GM18511 (cell line): ENCODE results near the gene IQSEC3.
"Not testable (repeated sequence)": the region's sequence is repeated elsewhere in the genome, so short reads cannot be mapped to it uniquely, and the experiment has no call there.

ENCODE experiments used
- ATAC-seq: cut with Tn5 transposase; IDR thresholded peaks from one replicate; pipeline ENCODE4 v1.9.1; 2021; ENCODE audit warnings: mild to moderate bottlenecking, moderate library complexity; ENCODE audit not compliant: unreplicated experiment

The IQSEC3 gene

GRCh38 chr12:109872-110271, 43.3 kb downstream of the IQSEC3 start:
- no peak for ATAC-seq

- ATAC-seq = no peak
These were observed 45.3 kb downstream of the IQSEC3 start for GRCh38 chr12:111699-112493.

- ATAC-seq = no peak
These were observed 46.8 kb downstream of the IQSEC3 start for GRCh38 chr12:113347-113746.

DNA sequence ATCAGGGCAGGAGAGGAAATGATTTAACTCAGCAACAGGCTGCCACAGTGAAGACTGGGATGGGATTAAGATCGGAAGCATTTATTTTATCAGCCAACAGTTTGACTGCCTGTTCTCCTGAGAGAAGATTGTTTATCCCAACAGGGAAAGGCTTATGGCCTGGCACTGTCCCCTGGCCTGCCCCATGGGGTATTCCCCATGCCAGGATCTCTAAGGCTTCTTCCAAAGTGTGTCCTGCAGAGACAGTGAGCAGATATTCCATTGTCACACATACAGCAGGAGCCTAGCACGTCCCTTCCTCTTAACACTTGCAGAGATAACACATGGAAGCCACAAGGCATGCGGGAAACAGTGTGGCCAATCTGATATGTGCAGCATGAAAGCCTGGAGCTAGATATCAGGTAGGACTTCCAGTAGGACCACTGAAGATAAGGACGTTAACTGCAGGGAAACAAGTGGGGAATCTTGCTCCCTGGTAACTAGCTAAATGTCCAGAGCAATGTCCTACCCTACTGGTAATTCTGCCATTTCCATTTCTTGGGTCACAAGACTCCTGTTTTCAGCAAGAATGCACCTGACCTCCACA, 48.2 kb downstream of the IQSEC3 start:
- no peak for ATAC-seq

- no peak for ATAC-seq
These were observed 49.0 kb downstream of the IQSEC3 start for GRCh38 chr12:115518-115917.

- ATAC-seq = no peak
These were observed 49.7 kb downstream of the IQSEC3 start for GRCh38 chr12:115960-116915.

DNA sequence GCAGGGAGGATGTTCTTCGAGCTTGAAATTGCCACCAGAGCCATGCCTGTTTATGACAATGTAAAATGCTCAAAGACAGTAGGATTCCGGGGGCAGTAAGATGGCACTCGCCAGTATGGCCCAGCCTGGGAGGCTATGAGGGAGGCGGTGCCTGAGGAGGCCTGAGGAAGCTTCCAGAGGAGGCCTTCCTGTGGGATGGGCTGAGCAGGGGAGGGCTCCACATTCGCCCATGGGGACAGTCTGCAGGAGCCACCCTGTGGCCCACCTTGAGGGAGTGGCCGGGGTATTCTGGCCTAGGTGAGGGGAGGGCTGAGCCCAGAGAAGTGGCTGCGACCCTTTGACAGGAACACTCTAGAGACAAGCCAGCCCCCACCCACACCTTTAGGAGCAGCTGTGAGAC, 50.7 kb downstream of the IQSEC3 start:
- no peak for ATAC-seq

DNA sequence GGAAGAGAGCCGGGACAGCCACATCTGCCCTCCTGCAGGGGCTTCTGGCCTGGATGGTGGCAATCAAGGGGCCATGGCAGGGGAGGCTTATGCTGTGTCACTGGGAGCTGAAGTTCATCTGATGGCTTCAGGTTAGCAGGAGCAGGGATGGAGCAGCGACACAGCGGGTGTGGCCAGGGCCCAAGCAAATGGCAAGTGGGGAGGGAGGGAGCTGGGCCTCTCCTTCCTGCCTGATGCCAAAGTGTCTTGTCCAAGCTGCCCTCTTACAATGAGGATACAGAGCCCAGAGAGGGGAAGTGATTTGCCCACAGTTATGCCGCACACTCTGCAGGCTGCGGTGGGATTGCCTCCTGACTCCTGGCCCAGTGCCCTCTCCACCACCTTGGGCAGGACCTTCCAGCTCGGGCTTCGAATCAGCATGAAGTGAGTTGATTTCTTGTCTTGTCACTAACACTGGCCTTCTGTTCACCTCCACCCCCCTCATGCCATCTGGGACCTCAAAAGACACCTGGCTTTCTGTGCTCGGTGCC, 51.3 kb downstream of the IQSEC3 start:
- no peak for ATAC-seq

DNA sequence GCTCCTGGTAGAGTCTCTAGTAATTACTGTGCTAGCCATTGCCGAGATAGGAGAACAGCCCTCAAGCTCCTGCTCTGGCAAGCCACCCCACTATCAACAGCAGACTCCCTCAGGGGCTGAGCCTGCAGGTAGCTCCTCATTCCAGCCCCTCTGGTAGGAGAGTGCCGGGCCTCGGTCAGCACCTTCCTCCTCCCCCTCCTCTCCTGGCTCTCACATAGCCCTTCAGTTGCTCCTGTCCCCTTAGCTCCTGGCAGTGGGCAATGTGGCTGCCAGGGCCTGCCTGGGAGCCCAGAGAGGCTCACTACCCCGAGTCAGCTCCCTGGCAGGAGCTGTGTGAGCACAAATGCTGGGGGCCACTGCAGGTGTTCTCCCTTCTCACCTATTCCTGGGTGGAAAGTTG, 52.0 kb downstream of the IQSEC3 start:
- ATAC-seq = no peak

DNA sequence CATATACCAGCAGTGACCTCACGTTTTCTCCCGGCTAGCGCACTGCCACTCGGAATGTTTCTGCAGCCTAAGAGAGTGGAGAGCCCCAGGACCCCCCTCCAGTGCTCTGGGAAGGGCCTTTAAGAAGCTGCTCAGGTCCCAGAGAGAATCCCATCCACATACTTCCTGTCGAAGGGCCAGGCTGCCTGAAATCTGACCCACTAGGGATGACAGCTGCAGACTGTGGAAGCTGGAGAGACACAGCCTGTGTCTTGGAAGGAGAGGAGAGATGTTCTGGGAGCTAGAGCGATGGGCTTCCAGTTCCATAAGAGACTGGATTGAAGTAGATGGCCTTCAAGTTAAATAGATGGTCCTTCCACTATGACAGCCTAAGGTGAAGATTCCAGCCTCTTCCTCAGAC, 54.4 kb downstream of the IQSEC3 start:
- ATAC-seq = no peak

DNA sequence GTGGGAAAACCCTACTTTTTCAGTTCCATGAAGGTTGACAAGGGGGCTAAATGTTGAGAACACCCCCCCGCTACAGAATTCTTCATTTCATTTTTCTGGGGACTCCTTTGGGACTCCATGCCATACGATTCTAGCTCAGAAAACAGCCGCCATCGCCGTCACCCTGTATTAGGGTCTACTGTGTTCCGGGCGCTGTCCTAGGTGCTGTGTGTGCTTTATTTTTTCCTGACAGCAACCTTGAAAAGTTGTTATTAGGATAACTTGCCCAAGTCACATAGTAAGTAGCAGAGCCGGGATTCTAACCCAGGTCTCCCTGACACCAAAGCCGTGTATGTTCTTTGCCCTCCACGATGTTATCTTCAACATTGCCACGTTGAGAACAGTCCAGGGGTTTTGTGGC, 55.1 kb downstream of the IQSEC3 start:
- ATAC-seq = no peak

- ATAC-seq = no peak
These were observed 58.5 kb downstream of the IQSEC3 start for GRCh38 chr12:125075-125474.

- ATAC-seq = no peak
These were observed 59.0 kb downstream of the IQSEC3 start for GRCh38 chr12:125566-125965.

DNA sequence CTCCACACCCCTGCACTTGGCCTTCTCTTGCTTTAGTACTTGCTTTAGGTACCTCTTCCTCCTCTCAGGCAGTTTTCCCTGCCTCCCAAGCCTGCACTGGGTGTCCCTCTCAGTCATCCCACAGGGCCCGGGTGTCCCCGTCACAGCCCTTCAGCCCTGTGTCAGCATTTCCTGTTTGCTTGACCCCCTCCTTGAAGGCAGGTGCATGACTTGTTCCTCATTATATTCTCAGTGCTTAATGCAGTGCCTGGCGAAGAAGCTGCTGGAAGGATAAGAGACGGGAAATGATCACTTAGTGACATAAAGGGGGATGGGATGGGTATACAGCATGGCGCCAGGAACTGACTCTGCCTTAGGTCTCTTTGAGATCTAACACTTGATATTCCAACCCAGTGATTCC, 61.5 kb downstream of the IQSEC3 start:
- no peak for ATAC-seq

- no peak for ATAC-seq
These were observed 62.4 kb downstream of the IQSEC3 start for GRCh38 chr12:129001-129400.

- no peak for ATAC-seq
These were observed 64.0 kb downstream of the IQSEC3 start for GRCh38 chr12:130519-130918.

- ATAC-seq = no peak
These were observed 64.4 kb downstream of the IQSEC3 start for GRCh38 chr12:131008-131407.

GRCh38 chr12:131732-132495, 65.3 kb downstream of the IQSEC3 start:
- no peak for ATAC-seq

GRCh38 chr12:133616-134232, 67.2 kb downstream of the IQSEC3 start:
- not testable (repeated sequence) for ATAC-seq

DNA sequence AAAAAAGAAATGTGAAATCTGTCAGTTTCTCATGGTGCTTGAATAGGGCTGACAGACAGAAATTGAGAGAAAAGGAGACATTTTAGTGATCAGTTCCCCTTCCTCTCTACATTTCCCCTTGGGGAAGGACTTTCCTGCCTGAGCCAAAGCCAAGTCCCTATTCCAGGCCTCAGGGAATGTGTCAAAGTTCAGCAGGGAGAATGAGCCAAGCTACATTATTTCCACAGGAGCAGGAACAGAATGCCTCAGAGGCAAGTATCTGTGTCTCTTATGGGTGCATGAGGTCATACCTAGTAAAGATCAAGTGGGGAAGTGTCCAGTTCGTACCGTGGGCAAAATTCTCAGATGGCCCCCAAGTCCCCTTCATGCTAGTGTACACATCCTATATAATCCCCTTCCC, 68.6 kb downstream of the IQSEC3 start:
- ATAC-seq = no peak
